ENCODE data around the gene KCNA2. TPM values are rescaled to one million over a fixed set of nuclear protein-coding genes. Genes with fewer than 3 reads are reported as not detected.

KCNA2 gene
- total and polyA plus RNA-seq, 2 of the 4 experiments (the other 2 are of a cell fraction), result not detected

DNA sequence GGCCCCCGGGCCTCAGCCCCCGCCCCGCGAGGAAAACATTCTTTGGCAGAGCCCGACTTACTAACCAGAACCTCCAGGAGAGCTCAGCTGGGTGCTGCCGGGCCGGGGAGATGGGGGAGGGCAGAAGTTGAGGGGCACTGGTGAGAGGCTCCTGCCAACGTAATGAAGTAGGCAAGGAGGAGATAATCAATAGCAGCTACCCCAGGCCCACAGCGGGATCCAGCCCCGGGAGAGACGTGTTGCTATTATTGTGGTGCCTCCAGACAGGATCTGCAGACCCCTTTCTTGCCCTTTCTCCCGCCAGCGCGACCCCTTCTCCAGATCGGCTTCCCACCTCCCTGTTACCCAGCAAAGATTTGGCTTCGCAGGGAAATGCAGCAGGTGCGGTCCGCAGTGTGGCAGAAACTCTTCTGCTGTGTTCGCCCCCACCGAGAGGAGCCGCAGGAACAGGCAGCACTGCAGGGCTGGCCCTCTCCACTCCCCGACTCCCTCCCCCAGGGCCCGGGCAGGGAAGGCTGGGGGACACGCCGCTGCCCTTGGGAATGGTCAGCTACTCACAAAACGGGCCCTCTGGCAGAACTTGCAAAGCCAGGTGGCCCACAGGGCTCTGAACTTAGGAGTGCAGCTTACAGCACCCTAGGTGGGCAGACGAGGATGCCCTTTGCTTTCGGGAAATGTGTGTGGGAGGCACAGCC is 1.5 kb upstream of the KCNA2 start:
- Histone ChIP-seq H2BK15ac (ENCODE audit: low read depth, low read length) (no peak overlapping the region), H2BK20ac (ENCODE audit: low read depth, low read length) (no peak overlapping the region), H3K14ac (replicated peaks; ENCODE audit: low read depth, low read length) (no peak overlapping the region), H3K79me1 (ENCODE audit: low read depth in 1 of 2, low read length in 2 of 2) (no peaks in the 10 kb centered on the region), H3K4me2 (ENCODE audit: low read depth, low read length) (no peak overlapping the region), H2AFZ (replicated peaks; ENCODE audit: low read length, poor library complexity) (no peak overlapping the region), H3K9me1 (ENCODE audit: insufficient read depth, low read length) (no peaks in the 10 kb centered on the region), H3K23ac (ENCODE audit: low read depth, low read length) (no peak overlapping the region), H3K56ac (ENCODE audit: extremely low read depth, insufficient read depth, low read length) (no peak overlapping the region), H3K4ac (ENCODE audit: low read depth, low read length) (no peak overlapping the region), H2AK5ac (ENCODE audit: low read depth, low read length) (no peak overlapping the region), H2BK5ac (ENCODE audit: low read depth, low read length, poor library complexity, severe bottlenecking) (no peak overlapping the region), H3K4me3 (ENCODE audit: insufficient read depth, low read depth, low read length) (no peak overlapping the region), H4K20me1 (ENCODE audit: insufficient read depth, low read length) (no peaks in the 10 kb centered on the region; the same call in 1 of the 2 replicates), H3K9ac (ENCODE audit: low read depth, low read length) (no peak overlapping the region), H4K5ac (ENCODE audit: low read depth, low read length) (no peak overlapping the region), H3K9me3 (ENCODE audit: control insufficient read depth, insufficient read depth, low read length) (no peaks in the 10 kb centered on the region), H4K8ac (ENCODE audit: low read depth in 2 of 2, low read length in 2 of 2) (no peak overlapping the region), H3K4me1 (ENCODE audit: control insufficient read depth, insufficient read depth, low read length) (no peaks in the 10 kb centered on the region; the same call in 1 of the 2 replicates), H3K18ac (ENCODE audit: low read depth, low read length) (no peak overlapping the region), H3K27ac (ENCODE audit: insufficient read depth, low read length) (no peak overlapping the region), H3K36me3 (ENCODE audit: control insufficient read depth, insufficient read depth, low read length) (no peaks in the 10 kb centered on the region), H2BK120ac (ENCODE audit: low read depth, low read length) (no peak overlapping the region), H2AK9ac (replicated peaks; ENCODE audit: low read depth, low read length, poor library complexity) (no peak overlapping the region), H4K91ac (ENCODE audit: insufficient read depth, low read depth, low read length) (no peak overlapping the region), H3K27me3 (ENCODE audit: control insufficient read depth, insufficient read depth, low read length) (peaks cover 70% of the 10 kb centered on the region)
- dilution Hi-C loops (cut with HindIII; ENCODE audit: low sequenced_read_pairs, unreplicated experiment) (no loop called here), in situ Hi-C loops (cut with MboI; ENCODE audit: low sequenced_read_pairs) (no loop called here), intact Hi-C loops (cut with micrococcal nuclease) (no loop called here)
- TF ChIP-seq RAD21 (IDR thresholded peaks at IDR 0.05; ENCODE audit: low read length), result no peak
- TF ChIP-seq CEBPB (IDR thresholded peaks at IDR 0.05; ENCODE audit: low read depth, low read length), result no peak
- TF ChIP-seq, protein P1, sequence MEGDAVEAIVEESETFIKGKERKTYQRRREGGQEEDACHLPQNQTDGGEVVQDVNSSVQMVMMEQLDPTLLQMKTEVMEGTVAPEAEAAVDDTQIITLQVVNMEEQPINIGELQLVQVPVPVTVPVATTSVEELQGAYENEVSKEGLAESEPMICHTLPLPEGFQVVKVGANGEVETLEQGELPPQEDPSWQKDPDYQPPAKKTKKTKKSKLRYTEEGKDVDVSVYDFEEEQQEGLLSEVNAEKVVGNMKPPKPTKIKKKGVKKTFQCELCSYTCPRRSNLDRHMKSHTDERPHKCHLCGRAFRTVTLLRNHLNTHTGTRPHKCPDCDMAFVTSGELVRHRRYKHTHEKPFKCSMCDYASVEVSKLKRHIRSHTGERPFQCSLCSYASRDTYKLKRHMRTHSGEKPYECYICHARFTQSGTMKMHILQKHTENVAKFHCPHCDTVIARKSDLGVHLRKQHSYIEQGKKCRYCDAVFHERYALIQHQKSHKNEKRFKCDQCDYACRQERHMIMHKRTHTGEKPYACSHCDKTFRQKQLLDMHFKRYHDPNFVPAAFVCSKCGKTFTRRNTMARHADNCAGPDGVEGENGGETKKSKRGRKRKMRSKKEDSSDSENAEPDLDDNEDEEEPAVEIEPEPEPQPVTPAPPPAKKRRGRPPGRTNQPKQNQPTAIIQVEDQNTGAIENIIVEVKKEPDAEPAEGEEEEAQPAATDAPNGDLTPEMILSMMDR (conservative IDR thresholded peaks at IDR 0.05; ENCODE audit: low read depth, low read length), result no peak
- no peak for TF ChIP-seq RFX5 (IDR thresholded peaks at IDR 0.05; ENCODE audit: low read depth, low read length)
- no peak for TF ChIP-seq FOS (IDR thresholded peaks at IDR 0.05; ENCODE audit: low read depth, low read length)
- TF ChIP-seq NFE2L2 (IDR thresholded peaks at IDR 0.05; ENCODE audit: low read depth, low read length), result no peak
- TF ChIP-seq, protein P2, sequence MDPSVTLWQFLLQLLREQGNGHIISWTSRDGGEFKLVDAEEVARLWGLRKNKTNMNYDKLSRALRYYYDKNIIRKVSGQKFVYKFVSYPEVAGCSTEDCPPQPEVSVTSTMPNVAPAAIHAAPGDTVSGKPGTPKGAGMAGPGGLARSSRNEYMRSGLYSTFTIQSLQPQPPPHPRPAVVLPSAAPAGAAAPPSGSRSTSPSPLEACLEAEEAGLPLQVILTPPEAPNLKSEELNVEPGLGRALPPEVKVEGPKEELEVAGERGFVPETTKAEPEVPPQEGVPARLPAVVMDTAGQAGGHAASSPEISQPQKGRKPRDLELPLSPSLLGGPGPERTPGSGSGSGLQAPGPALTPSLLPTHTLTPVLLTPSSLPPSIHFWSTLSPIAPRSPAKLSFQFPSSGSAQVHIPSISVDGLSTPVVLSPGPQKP (IDR thresholded peaks at IDR 0.05; ENCODE audit: borderline replicate concordance, low read depth, low read length), result no peak
- CTCF ChIA-PET, result no interaction called here
- WGBS, 2 experiments (ENCODE audit: extremely low coverage in 2 of 2, insufficient read length in 1 of 2), result 10% methylated on average over 14 of the region's 28 CpGs; no CpG with 5 or more reads in 1 of the 2 experiments
- no peak for DNase-seq
- no peak for ATAC-seq (ENCODE audit: low read depth)
- POLR2A ChIA-PET (ENCODE audit: unreplicated experiment), result no interaction called here
- BruUV-seq (replicated peaks), result no TSS peak

Data from IMR-90 (cell line).